T-helper 1 cell treated with Interleukin-12 subunit alpha and Interleukin-12 subunit beta and Interleukin-4 antibody, amounts not matched to agents 30 ng/mL and 1 ng/mL, for 36 hours (primary cell): ENCODE measurements around the gene JAKMIP2. TPM values are rescaled to one million over a fixed set of nuclear protein-coding genes. Genes with fewer than 3 reads are reported as not detected.
"Not testable (repeated sequence)": the region's sequence is repeated elsewhere in the genome, so short reads cannot be mapped to it uniquely, and the experiment has no call there.

Experiments used
- intact Hi-C: fragments of 100-400 bp; cut with micrococcal nuclease; formaldehyde crosslinking; loops from one replicate; pipeline ENCODE4 v1.15.1; 2024
- total RNA-seq: library from RNA; stranded (reverse); gene quantifications from 2 replicates; pipeline ENCODE4 v1.2.3, GENCODE V29; 2022

JAKMIP2 gene
- total RNA-seq, 1 donor from 2014 or later, result 5.5 TPM

DNA sequence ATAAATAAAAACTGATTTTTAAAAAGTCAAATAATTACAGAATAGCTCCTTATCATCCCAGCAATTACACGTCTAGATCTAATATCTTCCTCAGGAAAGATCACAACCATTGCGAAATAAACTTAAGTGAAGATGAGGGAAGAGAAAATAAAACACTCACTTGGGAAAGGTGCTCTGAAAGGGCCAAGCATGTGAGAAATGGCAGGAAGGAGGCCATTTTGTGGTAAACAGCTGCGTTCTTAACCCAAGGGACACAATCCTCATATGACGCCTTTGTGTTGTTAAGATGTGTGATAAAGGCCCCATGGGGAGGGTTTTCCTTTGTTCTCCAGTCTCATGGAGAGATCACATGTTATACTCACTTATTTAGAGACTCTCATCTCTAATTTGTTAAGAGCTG lies 32.5 kb downstream of the JAKMIP2 start:
- intact Hi-C loops, result no loop called here

DNA sequence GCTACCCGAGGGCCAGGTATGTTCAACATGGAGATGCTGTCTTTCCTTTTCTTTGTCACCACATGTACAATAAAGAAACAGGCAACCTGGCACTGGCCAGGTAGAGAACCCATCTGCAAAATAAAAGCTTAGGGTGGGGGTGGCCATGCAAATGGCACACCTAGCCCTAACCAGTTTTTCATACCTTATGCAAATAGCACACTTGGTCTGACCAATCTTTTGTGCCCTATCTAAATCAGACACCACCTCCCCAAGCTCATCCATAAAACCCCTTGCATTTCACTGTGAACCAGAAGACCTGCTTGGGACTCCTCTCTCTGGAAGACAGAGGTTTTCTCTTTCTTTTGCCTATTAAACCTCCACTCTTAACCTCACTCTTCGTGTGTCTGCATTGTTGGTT lies 33.9 kb downstream of the JAKMIP2 start:
- intact Hi-C loops, result no loop called here

DNA sequence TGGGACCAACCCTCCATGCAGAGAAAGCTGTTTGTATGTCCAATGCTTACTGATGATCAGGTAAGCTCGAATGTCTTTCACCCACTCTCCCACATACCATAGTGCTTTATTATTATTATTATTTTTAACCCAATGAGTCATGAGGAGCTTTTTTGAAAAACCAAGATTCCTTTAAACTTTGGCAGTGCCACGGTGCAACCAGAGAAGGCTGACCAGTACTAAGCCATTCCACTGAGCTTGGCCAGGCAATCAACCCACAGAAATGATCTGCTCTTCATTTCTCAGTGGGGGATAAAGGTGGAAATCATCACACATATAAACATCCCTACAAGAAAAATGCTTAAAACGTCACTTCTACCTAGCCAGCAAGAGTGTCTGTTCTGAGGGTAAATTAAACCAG lies 35.5 kb downstream of the JAKMIP2 start:
- intact Hi-C loops, result no loop called here

DNA sequence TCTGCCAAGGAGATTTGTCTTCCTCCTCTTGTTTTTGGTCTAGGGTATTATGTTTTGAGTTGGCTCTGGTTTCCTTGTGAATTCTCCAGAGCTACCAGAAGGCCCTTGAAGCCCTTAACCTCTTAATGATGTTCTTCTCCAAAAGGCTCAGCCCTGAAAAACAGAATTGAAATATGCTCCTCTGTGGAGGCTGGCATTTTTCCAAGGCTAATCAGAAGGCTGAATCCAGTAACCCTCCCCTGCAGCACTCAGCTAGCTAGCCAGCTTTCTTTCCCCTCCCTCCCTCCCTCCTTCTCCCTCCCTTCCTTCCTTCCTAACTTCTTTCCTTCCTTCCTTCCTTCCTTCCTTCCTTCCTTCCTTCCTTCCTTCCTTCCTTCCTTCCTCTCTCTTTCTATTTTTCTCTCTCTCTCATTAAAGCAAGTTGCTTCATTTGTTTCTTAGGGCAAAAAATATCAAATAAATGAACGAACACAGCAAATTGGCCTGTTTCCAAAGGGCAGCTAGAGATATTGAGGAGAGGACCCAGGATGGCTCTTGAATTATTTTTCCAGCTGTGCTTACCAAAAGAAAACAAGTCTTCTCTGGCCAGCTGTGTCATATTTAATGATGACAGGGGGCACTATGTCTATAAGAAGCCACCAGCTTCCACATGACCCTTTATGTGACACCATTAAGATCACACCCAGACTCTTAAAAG lies 38.7 kb downstream of the JAKMIP2 start:
- intact Hi-C loops, result no loop called here

DNA sequence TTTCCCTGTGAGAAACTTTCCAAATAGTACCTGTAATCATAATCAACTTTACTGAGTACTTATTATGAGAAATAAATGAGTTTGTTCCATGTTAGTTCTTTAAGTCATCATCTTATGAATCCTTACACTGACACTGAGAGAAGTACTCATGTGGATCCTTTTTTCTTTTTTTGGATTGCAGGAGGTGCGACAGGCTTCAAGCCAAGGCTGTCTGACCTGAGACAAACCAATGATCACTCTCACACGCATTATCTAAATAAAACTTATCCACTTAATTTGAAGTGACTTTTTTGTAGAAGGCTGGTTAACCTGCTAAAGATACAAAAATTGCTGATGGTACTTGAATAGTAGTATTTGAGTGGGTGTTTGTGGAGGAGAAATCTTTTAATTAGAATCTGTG lies 39.5 kb downstream of the JAKMIP2 start:
- intact Hi-C loops, result no loop called here

DNA sequence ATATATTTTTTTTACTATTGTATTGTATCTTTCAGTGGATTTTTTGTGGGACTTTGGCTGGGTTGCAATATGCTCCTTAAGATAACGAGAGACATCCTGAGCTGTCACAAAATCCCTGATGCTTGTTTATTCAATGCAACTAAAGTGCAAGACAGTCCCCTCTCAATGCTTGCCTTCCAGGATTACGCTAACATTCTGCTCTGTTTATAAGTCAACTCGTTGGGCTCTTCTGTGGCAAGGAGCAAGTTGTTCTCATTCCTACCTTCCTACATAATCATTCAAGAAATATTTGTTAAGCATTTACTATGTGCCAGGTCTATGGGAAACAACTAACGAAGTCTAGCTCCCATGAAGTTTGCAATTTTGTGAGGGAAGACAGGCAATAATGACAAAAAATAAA lies 40.4 kb downstream of the JAKMIP2 start:
- intact Hi-C loops, result no loop called here

DNA sequence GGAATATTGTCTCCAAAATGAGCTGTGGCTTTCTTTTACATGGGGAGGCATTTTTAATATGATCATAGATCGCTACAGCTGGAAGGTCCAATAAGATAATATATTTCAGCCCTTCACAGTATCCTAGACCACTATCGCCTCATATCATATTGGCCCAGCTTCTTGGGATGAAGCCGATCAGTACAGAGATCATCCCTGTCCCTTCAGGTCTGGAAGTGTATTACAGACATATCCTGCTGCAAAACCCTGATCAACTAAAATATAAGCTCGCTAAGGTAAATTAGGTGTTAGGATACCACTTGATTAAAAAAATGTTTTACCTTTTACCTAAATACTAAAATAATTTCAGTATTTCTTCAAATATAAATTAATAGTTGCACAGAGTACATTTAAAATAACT lies 41.7 kb downstream of the JAKMIP2 start:
- intact Hi-C loops, result no loop called here

DNA sequence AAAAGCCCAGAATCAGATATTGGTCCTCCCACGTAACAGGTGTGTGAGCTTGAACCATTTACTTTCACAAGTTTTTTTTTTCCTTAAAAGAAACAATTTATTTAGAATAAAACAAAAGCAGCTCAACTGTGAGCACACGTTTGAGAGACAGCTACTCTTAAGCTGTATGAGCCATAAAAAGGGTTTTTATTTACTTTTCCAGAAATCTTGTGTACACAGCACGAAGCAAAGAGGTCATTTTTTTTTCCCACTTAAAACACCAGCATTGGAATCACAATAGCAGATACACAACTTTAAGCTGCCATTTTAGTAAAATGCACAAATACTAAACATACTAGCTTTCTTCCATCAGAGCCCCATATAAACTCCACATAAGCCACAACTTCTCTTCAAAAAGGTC lies 44.6 kb downstream of the JAKMIP2 start:
- intact Hi-C loops, result no loop called here

DNA sequence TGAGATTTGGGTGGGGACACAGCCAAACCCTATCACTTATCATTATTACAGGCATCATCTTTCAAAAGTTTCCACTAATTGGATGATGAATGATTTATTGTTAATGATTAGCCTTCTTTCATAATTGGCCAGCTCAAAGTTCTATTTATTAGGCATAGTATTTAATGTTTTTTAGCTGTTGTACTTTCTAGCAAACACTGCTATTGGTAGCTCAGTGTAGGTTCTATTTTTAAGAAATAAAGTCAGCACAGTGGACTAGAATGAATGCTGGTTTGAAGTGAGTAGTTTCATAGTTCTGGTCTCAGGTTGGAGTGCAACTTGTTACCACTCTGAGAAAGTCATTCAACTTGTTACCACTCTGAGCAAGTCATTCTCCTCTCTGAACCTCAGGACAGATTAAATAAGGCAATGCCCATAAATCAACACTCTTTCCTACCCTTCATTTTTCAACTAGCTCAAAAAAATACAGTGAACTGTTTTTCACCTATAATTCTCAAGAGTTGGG lies 46.9 kb downstream of the JAKMIP2 start:
- intact Hi-C loops, result no loop called here

DNA sequence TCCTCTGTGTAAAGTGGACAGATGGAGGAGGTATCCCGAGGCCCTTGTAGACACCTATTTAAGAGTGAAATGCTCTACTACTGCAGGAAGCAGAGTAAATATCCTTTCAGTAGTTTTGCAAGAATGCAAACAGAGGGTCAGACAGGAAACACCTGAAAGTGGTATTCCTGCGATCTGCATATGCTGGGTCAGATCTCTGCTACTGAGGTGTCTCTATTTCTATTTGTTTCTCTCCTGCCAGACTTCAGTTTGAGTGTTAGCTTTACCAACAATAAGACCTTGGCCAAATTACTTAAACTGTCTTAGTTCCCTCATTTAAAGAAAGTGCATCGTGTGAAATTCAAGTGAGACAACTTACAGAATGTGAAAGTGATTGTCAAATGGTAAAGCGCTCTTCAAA lies 47.6 kb downstream of the JAKMIP2 start:
- intact Hi-C loops, result no loop called here

DNA sequence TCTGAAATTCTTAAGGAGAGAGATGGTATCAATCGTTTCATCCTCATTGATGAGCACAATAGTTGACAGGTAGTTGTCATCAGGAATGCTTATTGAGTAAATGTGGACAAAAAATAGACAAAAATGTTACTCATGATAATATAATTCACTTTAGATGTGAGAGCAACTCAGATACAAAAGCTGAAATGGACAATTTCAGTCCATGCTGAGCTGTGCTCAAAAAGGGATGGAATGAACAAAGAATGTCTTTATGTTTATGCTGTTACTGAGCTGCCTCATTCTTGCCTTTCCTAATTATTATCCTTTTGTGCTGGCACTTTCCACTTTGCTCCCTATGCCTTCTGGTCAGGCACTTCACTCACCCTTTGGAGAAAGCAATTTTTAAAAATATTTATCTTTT lies 49.5 kb downstream of the JAKMIP2 start:
- intact Hi-C loops, result no loop called here

DNA sequence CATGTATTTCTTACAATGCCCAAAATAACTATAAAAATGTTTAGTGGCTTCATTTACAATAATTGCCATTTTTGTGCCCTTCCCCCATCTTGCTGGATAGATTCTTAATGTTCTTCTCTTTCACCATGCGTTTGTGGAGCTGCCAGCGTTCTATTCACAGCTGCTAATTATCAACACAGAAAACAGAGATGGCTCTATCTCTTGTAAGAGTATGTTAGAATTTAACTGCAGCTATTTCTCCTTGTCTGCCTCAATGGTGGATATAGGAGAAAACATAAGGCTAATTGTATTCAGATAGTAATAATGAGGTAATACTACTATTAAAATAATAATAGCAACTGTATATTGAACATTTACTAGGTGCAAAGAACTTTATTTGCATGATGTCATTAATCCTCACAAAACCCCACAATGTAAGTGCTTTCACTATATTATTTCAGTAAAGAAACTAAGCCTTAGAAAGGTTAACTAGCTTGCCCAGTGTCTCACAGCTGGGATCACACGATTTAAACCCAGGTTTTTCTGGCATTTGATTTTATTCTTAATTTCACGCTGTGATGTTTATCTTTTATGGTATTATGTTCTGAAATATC lies 50.1 kb downstream of the JAKMIP2 start:
- intact Hi-C loops, result no loop called here

DNA sequence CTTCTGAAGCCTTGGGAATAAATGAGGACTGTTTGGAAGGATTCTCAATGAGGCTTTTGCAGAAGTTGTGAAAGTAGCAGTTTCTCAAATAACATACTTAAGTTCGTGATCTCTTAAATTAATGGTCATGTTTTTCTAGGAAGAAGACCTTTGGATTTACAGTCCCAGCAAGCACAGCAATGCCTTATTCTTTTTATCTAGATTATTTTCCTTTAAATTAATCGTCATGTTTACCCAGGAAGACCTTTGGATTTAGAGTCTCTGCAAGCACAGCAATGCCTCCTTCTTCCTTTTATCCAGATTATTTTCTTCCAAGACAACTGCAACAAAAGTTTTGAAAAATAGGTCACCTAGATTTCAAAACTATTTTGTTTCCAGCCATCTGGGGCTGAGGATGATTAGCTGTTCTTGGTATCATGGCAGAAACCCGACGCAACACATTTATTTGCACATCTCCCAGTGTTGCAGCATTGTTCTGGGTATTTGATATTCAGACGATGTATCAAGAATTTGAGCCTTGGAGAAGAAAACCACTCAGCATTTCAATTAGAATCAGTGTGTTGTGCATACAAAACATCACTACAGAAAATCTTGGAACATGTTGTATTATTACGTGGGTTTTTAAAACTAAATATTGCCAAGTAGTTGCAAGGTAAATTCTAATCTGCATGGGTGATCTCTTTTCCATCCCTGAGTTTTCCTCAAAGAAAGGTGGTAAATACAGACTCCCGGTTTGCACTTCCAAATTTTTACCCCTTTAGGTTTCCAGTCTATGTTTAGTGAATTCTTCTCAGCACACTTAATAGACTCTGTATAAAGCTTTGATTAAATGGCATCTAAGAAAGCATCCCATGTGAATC lies 50.9 kb downstream of the JAKMIP2 start:
- intact Hi-C loops, result no loop called here

DNA sequence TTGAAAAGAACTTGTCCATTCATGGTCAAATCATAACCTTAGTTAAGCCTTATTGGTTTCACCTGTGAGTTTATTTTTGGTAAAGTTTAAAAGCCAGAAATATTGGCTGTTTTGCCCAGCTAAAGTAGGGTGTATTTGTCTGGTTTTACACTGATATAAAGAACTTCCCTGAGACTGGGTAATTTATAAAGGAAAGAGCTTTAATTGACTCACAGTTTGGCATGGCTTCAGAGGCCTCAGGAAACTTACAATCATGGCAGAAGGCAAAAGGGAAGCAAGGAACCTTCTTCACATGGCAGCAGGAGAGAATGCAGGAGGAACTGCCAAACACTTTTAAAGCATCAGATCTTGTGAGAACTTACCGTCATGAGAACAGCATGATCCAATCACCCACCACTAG lies 55.3 kb downstream of the JAKMIP2 start:
- intact Hi-C loops, result no loop called here

DNA sequence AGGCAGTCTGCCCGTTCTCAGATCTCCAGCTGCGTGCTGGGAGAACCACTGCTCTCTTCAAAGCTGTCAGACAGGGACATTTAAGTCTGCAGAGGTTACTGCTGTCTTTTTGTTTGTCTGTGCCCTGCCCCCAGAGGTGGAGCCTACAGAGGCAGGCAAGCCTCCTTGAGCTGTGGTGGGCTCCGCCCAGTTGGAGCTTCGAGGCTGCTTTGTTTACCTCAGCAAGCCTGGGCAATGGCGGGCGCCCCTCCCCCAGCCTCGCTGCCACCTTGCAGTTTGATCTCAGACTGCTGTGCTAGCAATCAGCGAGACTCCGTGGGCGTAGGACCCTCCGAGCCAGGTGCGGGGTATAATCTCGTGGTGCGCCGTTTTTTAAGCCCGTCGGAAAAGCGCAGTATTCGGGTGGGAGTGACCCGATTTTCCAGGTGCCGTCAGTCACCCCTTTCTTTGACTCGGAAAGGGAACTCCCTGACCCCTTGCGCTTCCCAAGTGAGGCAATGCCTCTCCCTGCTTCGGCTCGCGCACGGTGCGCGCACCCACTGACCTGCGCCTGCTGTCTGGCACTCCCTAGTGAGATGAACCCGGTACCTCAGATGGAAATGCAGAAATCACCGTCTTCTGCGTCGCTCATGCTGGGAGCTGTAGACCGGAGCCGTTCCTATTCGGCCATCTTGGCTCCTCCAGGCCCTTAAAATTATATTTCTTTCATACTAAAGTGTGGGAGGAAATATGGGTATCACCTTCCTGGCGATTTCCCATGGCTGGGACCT lies 61.2 kb downstream of the JAKMIP2 start:
- intact Hi-C loops, result not testable (repeated sequence)

DNA sequence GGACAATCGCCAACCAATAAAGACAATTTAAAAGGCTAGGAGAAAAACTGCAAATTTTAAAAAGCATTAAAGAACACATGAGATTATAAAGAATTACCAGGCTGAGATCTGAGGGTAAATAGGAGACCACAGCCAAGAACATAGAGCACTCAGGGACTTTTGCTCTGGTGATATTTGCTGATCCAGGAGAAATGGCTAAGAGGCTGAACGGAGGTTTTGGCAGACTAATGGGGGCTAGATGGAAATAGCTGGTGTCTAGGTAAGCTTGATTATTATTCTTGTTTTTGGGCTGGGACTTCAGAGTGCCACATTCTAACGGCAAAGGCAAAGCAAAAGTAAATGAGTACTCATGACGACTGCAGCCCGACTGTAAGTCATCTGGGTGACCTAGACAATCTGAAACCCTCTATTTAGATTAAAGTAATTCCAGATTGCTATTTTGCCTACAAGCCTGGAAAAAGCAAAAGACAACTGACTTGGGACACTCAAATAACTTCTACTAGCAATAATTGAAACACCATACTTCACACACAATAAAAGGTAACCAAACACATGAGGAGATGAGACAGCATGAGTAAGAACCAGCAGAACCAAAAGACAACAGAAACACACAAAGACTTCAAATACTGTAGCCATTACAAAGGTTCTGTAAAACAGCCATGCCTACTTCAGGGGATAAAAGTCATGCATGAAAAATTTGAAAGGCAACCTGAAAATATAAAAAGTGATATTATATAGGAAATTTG lies 68.8 kb downstream of the JAKMIP2 start:
- intact Hi-C loops, result no loop called here

DNA sequence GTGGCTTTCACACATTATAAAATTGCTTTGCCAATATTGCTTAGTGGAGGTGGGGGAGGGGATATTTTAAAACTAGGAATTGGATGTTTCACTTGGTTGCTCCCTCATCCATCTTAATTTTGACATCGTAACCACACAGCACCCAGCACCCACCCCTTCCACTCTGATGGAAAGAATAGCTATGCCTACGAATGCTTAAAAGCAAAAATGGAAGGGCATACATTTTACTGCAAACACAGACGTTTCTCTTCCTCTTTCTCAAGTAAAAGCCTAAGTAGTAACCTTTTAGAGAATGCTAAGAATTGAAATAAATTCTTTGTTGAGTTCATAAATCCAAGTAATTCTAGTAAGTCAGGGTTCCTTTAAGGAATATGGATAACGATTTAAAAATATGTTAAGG lies 69.9 kb downstream of the JAKMIP2 start:
- intact Hi-C loops, result no loop called here

DNA sequence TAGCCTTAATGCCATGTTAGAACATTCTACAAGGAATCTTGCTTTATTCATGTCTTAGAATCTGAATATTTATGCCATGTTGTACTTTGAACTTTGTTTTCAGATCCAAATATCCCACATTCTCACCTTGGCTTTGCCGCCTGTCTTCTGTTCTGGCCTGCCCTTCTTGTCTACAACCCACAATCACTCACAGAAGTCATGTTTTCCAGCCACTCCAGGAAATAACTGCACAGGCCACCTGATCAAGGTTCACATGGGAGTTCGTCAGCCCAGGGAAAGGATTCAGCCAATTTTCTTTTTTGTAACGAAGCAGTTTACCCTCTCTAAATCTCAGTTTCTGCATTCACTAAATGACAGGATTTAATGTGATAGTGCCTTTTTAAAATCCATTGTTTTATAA lies 70.5 kb downstream of the JAKMIP2 start:
- intact Hi-C loops, result no loop called here

DNA sequence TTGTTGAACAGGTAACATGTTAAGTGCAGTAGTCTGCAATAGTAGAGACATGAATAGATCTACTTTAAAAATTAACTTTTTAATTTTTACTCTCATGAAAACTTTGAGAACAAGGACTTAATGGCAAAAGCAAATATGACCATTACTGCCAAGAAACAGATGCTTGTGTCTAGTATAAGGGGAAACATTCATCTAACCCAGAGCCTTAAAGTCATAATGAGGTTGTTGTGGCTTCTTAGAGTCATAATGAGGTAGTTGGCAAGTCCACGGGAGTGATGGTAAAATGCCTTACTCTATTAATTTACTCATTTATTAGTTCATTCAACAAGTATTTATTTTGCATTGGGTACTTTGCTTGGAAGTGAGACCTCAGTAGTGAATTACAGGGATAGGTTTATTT lies 71.5 kb downstream of the JAKMIP2 start:
- intact Hi-C loops, result no loop called here

DNA sequence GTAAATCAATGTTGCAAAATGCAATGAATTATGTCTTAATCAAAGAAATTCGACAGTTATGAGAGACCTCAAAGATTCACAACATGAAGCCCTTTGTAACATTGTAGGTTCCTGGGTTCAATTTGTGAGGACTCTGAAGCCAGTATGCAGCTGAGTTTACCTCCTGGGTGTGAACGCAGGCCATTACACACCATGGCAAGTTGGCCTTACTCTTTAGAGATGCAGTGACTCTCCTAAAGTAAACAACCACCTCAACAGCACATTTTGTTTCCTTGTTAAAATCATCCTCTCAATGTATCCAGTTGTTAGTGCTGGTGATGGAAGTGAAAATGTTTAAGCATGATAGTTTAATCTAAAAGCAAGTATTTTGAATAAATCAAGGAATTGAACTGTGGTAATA lies 73.8 kb downstream of the JAKMIP2 start:
- intact Hi-C loops, result no loop called here

DNA sequence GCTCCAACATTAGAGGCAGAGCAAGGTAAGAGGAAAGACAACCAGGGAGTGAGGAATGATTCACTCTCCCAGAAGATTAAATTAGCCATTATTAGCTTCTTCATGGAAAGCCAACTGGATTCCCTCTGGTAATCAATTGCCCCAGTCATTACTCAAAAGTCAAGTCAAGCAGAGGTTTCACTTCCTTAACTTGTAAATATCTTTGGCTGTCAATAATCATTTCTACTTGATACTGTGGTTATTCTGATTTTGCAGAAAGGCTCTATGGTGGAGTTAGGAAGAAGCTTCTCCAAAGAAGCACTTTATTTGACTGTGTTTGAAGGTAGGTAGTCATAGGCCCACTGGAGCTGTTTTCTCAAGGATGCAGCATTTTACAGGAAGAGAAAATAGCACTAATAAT lies 78.0 kb downstream of the JAKMIP2 start:
- intact Hi-C loops, result no loop called here
